NCI-H128 (cell line): ENCODE measurements around the gene EDARADD.
"Not testable (repeated sequence)": the region's sequence is repeated elsewhere in the genome, so short reads cannot be mapped to it uniquely, and the experiment has no call there.

Experiments used
- DNase-seq: peaks from one replicate; lab custom pipeline; 2025; ENCODE audit not compliant: unreplicated experiment; lab: John Stamatoyannopoulos, UW

Gene EDARADD

GRCh38 chr1:236393681-236394481, at the start of gene EDARADD:
Gene EDARADD (plus strand): TSS chr1:236394286. CDS start chr1:236394445, 159 bp downstream.
- DNase-seq, result no peak

GRCh38 chr1:236345728-236346127, 48.4 kb upstream of the EDARADD start:
- DNase-seq, result no peak

DNA sequence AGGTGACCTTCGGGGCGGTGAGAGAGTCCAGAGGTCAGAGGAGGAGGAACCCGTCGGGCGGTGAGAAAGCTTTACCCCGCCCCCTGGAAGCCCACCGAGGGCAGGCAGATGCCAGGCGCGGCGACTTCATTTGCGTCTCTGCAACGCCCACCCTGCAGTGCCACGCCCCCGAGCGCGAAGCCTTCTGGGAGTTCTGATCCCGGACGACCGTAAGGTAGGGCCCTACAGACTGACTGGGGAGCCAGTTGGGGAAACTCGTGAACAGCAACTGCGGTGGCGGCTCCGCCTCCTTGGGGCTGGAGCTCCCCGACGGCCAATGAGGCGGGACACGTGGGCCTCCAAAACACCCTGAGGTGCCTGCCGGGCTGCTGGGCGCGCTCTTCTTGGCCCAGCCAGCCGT, 46.0 kb upstream of the EDARADD start:
- no peak for DNase-seq

GRCh38 chr1:236350308-236350707, 43.8 kb upstream of the EDARADD start:
- no peak for DNase-seq

- no peak for DNase-seq
Observed at GRCh38 chr1:236351875-236352573, 42.1 kb upstream of the EDARADD start.

DNA sequence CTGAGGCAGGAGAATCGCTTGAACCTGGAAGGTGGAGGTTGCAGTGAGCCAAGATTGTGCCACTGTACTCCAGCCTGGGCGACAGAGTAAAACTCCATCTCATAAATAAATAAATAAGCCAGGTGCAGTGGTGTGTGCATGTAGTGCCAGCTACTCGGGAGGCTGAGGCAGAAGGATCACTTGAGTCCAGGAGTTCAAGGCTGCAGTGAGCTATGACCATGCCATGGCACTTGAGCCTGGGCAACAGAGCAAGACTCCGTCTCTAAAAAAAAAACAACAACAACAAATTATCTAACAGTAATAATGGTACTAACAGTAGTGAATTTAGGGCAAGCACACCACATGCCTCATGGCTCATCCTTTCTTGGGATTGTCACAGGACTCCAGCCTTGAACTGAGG, 41.3 kb upstream of the EDARADD start:
- not testable (repeated sequence) for DNase-seq

DNA sequence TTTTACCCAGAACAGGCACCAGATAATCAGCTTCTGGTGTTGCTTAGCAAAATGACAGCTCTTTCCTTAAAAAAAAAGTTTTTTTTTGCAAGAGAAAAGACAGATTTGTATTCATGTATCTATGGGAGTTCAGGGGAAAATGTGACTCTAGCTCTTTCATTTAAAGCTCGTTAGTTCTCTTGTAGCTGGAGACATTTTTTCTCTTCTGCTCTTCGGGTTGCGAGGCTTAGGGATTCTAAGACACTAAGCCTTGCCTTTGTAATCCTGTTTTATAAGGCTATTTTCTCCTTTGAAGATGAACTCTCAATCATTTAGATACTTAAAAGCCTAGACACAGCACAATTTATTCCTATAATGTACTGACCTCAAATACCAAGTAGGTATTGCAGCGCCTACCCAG, 40.3 kb upstream of the EDARADD start:
- DNase-seq, result no peak

- DNase-seq, result no peak
Observed at GRCh38 chr1:236354330-236355147, 39.5 kb upstream of the EDARADD start.

DNA sequence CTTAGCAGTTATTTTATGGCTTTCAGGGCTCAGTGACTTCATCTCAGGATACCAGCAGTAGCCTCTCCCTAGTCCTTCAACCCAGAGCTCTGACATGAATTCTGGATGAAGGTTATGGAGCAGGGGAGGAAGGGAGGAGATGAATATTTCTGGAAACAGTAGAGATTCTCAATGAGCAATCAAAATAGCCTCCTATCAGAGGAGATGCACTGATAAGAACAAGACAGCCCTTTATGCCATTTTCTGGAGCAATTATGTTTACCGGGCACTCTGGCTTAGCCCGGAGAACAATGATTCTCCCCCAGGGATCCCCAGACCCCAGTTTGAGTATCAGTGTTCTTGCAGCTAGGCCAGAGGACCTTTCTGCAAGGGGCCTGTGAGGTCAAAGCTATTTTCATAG, 37.9 kb upstream of the EDARADD start:
- DNase-seq, result no peak

- DNase-seq, result no peak
Observed at GRCh38 chr1:236361909-236362590, 32.0 kb upstream of the EDARADD start.

DNA sequence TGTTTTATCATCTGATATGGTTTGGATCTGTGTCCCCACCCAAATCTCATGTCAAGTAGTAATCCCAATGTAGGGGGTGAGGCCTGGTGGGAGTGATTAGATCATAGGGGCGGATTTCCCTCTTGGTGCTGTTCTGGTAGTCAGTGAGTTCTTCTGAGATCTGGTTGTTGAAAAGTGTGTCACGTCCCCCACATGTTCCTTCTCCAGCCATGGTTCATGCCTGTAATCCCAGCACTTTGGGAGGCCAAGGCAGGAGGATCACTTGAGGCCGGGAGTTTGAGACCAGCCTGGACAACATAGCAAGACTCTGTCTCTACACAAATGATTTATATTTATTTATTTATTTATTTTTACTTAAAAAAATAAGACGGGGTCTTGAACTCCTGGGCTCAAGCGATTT, 30.8 kb upstream of the EDARADD start:
- no peak for DNase-seq

- no peak for DNase-seq
Observed at GRCh38 chr1:236365999-236366570, 28.0 kb upstream of the EDARADD start.

DNA sequence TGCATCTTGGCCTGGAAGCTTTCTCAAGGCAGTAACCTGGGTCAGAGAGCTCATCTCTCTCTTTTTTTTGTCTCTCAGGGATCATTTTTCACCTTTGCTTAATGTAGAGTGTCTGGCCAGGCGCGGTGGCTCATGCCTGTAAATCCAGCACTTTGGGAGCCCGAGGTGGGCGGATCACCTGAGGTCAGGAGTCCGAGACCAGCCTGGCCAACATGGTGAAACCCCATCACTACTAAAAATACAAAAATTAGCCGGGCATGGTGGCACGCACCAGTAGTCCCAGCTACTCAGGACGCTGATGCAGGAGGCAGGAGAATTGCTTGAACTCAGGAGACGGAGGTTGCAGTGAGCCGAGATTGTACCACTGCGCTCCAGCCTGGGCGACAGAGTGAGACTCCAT, 27.4 kb upstream of the EDARADD start:
- not testable (repeated sequence) for DNase-seq

DNA sequence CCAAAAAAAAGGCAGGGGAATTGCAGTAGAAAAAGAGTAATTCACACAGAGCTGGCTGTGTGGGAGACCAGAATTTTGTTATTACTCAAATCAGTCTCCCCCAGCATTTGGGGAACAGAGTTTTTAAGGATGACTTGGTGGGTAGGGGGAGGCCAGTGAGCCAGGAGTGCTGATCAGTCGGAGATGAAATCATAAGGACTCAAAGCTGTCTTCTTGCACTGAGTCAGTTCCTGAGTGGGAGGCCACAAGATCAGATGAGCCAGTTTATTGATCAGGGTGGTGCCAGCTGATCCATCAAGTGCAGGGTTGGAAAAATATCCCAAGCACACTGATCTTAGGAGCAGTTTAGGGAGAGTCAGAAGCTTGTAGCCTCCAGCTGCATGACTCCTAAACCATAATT, 23.7 kb upstream of the EDARADD start:
- no peak for DNase-seq

DNA sequence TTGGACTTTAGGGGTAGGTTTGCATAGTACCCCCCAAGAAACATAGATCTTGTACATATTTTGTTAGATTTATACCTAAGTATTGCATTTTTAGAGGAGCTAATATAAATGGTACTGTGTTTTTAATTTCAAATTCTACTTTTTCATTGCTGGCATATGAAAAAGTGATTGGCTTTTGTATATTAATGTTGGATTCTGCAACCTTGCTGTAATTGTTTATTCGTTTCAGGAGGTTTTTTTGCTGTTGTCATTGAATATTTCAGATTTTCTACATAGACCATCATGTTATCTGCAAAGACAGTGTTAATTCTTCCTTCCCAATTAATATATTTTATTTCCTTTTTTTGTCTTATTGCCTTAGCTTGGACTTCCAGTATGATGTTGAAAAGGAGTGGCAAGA, 23.0 kb upstream of the EDARADD start:
- DNase-seq, result no peak

DNA sequence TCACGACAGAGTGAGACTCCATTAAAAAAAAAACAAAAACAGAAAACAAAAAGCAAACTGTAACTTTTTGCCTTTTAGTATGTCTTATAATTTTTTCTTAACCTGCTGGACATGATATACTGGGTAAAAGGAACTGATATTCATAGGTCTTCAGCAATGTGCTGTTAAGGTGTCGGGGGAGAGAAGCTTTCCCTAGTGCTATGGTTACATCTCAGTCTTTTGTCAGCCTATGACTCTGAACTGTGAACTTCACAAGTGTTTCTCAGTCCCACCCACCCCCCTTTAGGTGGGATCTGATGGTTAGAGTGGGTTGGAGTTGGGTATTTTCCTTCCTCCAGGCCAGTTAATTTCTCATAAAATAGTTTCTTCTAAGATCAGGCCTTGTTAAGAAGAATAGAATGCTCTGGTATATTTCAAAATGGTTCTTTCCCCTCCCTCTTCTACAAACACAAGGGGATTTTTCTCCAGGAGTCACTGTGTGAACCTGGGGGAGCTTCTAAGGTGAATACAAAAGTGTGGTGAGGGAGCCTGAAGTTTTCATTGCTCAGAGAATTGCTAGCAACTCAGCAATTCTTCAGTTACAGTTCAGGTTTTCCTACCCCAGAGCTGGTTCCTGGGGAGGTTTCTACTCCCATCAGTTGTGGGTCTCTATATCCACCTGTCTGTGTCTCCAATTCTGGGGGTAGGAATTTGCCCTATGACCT, 16.1 kb upstream of the EDARADD start:
- DNase-seq, result no peak

- no peak for DNase-seq
Observed at GRCh38 chr1:236381565-236382158, 12.4 kb upstream of the EDARADD start.

DNA sequence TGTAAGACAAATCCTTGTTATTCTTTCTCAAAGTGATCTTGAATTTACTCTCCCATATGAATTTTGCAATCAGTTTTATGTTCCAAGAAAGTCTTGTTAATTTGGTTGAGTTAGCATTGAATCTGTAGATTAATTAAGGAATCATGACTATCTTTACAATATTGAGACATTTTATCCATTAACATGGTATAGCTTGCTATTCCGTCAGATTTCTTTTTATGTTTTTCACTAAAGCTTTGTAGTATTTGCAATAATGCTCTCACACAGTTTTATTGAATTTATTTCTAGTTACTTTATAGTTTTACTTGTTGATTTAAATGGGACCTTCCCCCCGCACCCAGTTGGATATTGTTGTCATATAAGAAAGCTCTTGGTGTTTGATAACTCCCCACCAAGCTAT, 5.8 kb upstream of the EDARADD start:
- no peak for DNase-seq

- DNase-seq, result no peak
Observed at GRCh38 chr1:236389253-236389652, 4.8 kb upstream of the EDARADD start.

DNA sequence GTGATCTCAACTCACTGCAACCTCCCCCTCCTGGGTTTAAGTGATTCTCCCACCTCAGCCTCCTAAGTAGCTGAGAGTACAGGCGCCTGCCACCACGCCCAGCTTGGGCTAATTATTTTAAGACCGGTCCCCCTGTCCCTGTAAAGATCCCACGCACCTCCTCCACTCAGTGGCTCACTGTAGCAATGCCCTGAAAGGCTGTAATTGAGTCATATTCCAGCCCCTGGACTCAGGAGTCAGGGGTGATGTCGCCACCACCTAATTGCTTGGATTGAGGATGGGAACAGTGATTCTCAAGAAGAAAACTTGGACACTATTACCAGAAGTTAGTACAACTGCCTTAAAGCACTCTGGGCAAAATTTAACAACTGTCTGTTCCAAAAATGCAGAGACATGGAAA, 3.1 kb upstream of the EDARADD start:
- no peak for DNase-seq
